HG02970 (cell line): ENCODE data around the gene ALG1L2.
"Not testable (repeated sequence)": the region's sequence is repeated elsewhere in the genome, so short reads cannot be mapped to it uniquely, and the experiment has no call there.

Experiments
- ATAC-seq: cut with Tn5 transposase; IDR thresholded peaks from one replicate; pipeline ENCODE4 v1.9.1; 2021; ENCODE audit warnings: mild to moderate bottlenecking, moderate library complexity, moderate number of reproducible peaks; ENCODE audit not compliant: unreplicated experiment, low FRiP score

The ALG1L2 gene

DNA sequence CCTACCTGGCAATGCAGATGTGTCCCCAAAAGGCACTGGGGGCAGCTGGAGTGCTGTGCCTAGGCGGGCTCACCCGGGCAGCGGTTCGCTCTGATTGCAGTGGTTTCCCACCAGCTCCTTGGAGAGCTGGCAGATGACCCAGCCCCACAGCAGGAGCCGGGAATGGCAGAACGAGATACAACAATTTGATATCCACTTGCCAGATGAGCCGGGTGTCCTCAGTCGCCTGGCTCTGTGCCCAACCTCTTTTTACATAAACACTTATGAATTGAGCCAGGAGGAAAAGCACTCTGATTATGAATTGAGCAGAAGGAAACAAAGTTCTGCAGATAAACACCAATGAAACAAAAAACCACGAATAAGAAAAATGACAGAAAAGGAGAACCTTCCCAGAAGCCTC, 38.2 kb downstream of the ALG1L2 start:
- ATAC-seq: not testable (repeated sequence)

DNA sequence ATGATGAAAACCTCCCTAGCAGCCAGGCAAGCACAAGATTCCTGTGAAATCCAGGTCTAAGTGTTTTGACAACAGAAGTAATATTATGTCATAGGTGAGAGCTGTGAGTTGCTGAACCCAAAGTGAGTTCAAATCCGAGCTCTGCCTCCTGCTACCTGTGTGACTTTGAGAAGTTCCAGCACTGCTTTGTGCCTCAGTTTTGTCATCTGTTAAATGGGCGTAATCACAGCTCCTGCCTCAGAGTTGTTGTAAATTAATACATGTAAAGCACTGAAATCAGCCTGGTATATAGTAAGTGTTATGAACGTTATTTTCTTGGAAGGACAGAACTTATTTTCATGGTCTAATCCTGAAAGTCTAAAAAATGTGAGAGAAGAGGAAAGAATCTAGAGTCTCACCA, 38.7 kb downstream of the ALG1L2 start:
- ATAC-seq: not testable (repeated sequence)

DNA sequence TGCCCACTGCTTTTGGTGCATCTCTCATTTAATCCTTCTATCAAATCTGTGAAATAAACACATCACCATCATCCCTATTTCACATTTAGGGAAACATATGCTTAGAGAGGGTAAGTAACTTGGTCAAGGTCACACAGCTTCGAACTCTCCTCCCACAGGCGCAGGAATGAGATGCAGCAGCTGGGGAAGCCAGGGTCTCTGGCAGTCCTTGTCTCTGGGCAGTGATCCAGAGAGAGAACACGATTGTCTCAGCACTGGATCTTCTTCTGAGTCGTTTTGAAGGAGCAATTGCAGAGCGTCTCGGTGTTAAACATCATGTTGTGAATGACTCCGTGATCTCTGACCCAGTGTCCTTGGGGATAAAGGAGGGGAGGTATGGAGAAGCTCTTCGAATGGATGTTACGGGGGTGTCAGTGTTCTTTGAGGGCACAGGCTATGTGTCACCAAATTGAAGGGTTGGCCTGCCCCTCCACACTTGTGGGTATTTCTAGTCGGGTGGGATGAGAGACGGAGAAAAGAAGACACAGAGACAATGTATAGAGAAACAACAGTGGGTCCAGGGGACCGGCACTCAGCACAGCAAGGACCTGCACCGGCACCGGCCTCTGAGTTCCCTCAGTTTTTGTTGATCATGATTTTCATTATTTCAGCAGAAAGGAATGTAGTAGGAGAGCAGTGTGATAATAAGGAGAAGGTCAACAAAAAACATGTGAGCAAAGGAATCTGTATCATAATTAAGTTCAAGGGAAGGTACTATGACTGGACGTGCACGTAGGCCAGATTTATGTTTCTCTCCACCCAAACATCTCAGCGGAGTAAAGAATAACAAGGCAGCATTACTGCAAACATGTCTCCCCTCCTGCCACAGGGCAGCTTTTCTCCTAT, 41.5 kb downstream of the ALG1L2 start:
- not testable (repeated sequence) for ATAC-seq

DNA sequence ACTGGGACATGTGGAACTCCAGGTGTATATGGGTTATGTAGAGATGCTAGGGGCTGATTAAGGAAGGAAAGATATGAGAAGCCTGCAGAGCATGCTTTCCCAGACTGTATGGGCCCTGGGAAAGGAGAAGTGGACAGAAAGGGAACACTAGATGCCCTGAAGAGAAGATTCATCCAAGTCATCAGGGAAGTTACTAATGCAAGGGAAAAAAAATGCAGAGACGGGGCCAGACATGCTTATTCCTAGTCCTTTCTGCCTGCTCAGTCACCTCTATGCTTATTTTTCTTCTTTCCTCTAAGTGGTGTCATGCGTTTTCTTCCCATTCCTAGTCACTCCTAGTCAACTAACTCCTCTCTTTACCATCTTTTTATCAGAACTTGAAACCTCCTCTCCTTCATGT, 43.8 kb downstream of the ALG1L2 start:
- not testable (repeated sequence) for ATAC-seq

DNA sequence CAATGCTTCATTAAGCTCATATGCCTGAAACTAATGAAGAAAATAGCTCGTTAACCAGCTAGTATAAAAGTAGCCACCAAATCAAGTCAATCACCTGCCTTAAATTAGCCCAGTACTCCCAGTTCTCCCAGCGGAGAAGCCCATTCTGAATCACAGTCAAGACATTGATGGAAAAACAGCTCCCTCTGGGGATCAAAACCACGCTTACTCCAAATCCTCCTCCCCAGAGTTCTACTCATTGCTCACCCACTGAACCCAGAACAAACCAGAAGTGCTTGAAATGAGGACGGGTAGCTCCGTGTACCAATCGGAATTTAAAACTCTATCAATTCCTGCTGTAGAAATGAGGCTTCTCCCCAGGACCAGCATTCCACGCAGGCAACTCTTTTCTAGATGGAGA, 54.7 kb downstream of the ALG1L2 start:
- ATAC-seq: not testable (repeated sequence)

DNA sequence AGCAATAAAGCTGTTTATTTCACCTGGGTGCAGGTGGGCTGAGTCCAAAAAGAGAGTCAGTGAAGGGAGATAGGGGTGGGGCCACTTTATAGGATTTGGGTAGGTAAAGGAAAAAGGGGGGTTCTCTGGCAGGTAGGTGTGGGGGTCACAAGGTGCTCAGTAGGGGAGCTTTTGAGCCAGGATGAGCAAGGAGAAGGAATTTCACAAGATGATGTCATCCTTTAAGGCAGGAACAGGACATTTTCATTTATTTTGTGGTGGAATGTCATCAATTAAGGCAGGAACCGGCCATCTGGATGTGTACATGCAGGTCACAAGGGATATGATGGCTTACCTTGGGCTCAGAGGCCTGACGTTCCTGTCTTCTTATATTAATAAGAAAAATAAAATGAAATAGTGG, 56.1 kb downstream of the ALG1L2 start:
- ATAC-seq: not testable (repeated sequence)

DNA sequence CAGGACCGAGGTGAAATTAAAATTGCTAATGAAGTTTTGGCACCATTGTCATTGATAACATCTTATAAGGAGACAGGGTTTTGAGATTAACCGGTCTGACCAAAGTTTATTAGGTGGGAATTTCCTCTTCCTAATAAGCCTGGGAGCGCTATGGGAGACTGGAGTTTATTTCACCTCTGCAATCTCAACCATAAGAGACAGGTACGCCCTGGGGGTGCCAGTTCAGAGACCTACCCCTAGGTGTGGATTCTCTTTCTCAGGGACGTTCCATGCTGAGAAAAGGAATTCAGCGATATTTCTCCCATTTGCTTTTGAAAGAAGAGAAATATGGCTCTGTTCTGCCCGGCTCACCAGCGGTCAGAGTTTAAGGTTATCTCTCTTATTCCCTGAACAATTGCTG, 57.4 kb downstream of the ALG1L2 start:
- ATAC-seq: not testable (repeated sequence)

DNA sequence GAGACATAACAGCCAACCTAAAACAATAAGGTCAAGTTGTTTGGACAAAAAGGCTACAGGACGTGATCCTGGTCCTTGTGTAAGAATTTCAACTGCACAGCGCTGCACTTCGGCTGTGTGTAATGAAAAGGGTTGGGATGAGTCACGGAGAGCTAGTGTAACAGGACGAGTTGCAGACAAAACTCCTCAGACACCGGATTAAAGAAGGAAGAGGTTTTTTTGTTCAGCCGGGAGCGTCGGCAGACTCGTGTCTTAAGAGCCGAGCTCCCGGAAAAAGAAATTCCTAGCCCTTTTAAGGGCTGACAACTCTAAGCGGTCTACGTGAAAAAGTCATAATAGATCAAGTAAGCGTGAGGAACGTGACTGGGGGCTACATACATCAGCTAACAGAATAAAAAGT, 59.1 kb downstream of the ALG1L2 start:
- not testable (repeated sequence) for ATAC-seq

DNA sequence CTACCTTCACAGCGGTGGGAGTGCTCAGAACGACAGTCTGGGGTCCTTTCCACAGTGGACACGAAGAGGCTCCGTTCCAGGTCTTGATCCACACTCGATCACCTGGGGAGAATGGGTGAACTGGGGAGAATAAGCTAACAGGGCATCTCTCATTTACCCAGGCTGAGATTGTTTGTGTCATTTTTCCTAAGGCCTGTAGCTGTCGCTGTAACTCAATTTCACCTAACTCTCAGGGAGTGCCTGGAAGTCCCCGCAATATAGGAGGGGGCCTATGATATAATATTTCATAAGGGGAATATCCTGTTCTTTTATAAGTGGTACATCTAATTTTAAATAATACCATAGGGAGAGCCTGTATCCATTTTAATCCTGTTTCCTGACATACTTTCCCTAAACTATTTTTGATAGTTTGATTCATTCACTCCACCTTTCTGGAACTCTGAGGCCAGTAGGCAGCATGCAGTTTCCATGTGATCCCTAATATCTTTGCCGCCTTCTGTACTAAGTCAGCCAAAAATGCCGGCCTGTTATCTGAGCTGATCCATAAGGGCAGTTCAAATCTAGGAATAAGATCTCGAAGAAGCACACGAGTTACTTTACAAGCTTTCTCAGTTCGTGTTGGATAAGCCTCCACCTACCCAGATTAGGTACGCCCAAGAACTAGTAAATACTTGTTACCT, 62.2 kb downstream of the ALG1L2 start:
- not testable (repeated sequence) for ATAC-seq

DNA sequence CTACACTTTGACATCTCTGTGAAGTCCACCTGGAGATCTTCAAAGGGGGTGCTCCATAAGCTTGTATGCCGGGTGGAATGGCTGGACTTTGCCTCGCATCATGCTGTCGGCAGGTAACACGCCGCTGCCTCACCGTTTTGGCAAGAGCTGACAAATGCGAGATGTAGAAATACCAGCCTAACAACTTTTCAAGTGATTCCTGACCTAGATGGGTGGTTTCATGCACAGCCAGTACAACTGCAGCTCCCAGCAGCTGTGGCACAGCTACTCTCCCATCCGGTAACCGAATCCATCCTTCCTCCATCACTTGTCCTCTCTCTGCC, 62.7 kb downstream of the ALG1L2 start:
- ATAC-seq: not testable (repeated sequence)

DNA sequence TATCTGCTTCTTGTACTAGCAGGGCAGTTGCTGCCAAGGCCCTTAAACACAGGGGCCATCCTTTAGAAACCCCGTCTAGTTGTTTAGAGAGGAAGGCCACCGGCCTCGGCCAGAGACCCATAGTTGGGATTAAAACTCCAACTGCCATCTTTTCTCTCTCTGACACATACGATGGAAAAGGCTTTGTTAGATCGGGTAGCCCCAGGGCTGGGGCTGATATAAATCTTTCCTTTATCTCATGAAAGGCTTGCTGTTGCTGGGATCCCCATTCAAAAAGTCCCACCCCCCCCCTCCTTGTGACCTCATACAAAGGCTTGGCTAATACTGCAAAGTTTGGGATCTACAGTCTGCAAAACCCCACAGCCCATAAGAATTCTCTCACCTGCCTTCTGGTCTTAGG, 63.8 kb downstream of the ALG1L2 start:
- not testable (repeated sequence) for ATAC-seq

DNA sequence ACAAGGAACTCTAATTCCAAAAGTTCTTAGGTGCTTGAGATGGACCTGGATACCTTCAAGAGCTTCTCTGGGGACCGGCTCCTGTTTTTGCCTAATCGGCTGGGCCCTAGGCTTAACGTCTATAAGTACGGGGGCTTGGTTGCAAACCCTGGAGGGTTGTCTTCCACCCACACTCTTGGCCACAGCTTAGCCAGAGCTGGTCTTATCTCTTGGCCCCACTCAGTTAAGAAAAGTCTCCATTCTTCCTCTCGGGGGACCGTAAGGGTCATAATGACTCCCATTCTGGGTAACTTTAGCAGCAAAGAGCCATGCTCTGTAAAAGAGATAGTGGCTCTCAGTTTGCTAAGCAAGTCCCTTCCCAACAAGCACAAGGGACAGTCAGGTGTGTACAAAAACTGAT, 64.8 kb downstream of the ALG1L2 start:
- not testable (repeated sequence) for ATAC-seq
